Stromal cell of bone marrow (primary cell): Measurements from ENCODE around the gene VPS37C.

Source experiments
- DNase-seq: peaks from one replicate; pipeline ENCODE4 v3.0.0-alpha.2; 2012; ENCODE audit warnings: low read depth

VPS37C gene

GRCh38 chr11:61132646-61133045, 28.6 kb downstream of the VPS37C start:
- DNase-seq, result no peak

DNA sequence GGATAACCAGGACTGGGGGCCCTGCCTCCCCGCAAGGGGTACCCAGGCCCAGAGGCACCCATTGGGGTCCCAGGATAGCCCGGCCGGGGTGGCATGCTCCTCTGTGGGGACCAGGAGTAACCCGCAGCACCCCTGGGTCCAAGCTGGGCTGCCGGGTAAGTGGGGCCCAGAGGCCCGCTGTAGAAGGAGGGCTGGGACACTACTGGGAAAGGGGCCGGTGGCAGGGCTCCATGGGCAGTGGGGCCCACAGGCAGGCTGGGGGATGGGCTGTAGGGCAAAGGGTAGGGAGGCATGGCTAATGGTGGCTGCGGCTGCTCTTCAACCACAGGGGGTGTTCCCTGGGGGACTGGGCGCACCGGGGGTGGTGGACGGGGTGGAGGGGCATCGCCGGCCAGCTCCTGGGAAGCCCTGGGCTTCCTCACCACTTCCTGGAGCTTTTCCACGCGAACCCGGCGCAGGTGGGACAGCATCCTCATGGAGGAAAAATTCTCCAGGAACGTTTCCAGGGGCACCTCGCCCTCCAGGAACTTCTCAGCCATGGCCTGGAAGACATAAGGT, 29.1 kb downstream of the VPS37C start:
- DNase-seq, result no peak

DNA sequence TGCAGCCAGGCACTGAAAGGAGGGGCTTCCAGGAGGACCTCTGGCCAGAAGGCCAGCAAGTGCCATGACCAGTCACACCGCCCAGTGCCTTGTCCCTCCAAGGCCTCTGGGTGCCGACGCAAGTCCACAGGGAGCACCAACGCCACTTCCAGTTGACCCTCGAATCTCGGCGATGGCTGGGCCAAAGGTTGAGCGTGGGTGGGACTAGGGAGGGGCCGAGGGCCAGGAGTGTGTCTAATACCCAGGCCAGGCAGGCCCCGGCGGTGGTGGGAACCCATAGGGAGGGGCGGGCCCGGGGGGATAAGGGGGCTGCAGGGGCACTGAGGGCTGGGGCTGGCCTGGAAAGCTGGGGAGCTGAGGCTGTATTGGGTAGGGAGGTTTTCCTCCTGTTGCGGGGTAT, 29.6 kb downstream of the VPS37C start:
- DNase-seq, result no peak

DNA sequence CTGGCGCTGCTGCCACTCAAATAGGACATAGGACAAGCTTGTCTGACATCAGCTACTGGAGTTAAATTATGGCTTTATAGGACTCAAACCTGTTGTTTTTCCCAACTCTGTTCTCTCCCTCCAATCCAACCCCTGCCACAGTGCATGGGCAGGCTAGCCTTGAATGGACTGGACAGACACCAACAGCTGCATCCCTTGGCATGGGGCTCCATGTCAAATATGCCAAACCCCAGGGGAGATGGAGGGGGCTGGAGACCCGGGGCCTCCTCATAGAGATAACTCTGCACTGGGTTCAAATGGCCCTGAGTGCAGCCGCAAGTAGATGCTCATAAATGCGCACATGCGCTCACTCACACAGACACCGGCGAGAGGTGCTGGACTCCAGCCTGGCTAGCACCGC, 30.0 kb downstream of the VPS37C start:
- DNase-seq, result no peak

DNA sequence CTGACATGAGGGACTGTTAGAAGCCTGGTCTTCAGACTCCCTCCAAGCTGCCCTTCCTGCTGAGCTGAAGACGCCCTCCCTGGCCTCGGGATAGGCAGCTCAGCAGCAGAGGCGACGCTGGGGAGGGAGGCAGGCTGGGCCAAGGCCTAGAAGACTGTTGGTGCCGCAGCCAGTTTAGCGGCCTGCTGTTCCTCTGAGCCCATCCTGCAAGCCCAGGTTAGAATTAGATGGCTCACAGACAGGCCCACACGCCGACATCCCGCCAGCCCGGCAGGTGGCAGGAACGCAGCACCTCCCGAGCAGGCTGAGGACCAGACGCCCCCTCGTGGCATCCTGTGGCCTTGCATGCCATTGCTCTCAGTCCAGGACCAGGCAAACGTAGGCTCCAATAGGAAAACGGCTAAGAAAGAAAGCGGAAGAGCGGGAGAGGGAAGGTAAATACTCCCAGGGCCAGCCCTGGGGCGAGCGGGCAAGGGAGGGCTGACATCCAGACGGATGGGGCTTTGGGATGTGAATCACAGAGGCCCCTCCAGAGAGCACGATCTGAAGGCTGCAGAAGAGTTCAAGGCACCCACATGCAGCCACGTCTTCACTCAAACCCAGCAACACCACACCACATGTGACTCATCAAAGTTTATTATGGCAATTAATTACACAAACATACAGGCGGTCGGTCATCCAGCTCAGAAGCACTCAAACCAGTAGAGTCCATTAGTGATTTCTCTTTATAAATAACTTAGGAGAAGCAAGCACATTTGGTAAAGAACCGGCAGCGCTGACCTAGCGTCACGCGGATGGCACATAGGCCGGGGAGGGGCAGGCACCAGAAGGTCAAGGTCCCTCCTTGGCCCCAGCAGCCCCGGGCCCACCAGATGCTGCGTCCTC, 31.3 kb downstream of the VPS37C start:
- DNase-seq, result peak; percentile 66

DNA sequence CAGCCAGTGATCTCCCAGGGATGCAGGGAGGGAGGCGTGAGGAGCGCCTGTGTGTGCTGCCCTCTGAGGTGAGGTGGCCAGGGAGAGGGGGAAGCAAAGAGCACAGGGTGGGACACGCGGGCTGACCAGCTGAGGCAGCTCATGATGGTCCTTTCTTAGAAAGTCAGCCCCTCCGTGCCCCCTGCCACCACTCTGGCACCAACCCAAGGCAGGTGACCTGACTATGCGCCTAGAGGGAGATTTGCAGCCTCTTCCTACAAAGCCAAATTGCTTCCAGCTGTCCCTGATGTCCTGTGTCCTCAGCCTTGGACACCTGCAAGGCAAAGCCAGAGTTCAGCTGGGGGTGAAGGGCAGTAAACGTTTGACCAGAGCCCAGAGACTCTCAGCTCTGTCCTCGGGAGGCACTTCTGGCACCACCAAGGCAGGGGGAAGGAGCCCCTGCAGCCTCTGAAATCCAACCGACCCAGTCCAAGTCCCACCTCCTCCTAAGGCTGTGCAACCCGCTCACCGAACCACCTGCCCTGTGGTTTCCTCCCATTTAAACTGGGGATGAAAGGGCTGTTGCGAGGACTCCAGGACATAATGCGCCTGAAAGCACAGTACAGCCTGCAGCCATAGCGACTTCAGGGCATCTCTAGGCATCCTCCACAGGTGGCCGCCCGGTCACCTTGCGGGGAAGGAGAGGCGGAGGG, 32.1 kb downstream of the VPS37C start:
- DNase-seq, result no peak

DNA sequence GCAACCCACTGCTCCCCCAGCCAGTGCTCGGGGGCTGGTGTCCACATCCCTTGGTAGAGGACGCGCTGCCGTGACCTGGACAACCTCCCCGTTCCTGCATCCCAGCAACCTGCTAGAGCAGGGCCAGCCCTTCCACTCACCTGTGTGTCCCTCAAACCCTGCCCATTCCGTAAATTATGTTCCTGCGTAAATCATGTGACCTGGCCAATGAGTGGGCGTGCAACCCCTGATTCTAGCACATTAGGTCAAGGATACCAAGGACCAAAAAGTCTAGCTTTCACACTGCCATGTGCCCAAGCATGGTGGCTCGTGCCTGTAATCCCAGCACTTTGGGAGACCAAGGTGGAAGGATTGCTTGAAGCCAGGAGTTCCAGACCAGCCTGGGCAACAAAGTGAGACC, 33.2 kb downstream of the VPS37C start:
- DNase-seq, result no peak

DNA sequence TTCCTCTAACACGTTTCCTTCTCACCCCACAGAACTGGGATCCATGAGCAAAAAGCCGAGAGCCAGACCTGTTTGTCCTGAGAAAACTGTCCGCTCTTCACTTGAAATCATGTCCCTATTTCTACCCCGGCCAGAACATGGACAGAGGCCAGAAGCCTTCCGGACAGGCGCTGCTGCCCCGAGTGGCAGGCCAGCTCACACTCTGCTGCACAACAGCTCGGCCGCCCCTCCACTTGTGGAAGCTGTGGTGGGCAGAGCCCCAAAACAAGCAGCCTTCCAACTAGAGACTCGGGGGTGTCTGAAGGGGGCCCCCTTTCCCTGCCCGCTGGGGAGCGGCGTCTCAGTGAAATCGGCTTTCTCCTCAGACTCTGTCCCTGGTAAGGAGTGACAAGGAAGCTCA, 35.0 kb downstream of the VPS37C start:
- no peak for DNase-seq

DNA sequence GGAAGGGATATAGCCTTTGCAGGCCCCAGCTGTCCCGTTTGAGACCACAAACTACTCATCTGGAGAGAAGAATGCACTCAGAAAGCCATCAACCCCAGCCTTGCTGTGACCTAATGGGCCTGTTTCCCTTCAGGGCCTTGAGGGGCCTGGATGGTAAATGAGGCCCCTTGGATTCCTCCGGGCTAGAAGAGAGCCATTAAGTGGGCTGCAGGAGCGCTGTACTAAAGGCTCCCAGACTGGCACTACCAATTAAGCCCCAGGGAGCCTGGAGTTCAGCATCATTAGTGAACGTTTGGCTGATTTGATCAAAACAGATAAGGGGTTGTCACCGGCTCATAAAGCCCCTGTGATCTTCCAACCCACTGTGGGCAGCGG, 35.9 kb downstream of the VPS37C start:
- no peak for DNase-seq

GRCh38 chr11:61124574-61125309, 36.5 kb downstream of the VPS37C start:
- DNase-seq, result no peak

- no peak for DNase-seq
These were observed 37.3 kb downstream of the VPS37C start for GRCh38 chr11:61123775-61124571.

- DNase-seq, result no peak
These were observed 38.5 kb downstream of the VPS37C start for GRCh38 chr11:61122761-61123160.

DNA sequence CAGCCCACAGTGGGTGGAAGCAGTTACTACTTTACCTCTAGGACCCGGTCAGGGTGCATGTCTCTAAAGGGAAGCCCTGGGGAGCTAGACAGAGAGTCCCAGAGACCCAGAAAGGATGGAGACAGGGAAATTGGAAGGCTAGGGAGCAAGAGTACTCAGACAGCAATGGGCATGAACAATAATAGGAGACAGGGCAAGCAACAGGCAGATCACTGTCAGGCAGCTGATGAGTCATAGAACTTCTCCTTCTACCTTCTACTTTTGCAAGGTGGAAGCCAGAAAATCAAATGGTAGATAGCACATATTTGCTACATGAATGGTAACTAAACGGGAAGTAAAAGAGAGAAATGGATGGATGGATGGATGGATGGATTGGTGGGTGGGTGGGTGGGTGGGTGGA, 39.3 kb downstream of the VPS37C start:
- DNase-seq, result no peak

DNA sequence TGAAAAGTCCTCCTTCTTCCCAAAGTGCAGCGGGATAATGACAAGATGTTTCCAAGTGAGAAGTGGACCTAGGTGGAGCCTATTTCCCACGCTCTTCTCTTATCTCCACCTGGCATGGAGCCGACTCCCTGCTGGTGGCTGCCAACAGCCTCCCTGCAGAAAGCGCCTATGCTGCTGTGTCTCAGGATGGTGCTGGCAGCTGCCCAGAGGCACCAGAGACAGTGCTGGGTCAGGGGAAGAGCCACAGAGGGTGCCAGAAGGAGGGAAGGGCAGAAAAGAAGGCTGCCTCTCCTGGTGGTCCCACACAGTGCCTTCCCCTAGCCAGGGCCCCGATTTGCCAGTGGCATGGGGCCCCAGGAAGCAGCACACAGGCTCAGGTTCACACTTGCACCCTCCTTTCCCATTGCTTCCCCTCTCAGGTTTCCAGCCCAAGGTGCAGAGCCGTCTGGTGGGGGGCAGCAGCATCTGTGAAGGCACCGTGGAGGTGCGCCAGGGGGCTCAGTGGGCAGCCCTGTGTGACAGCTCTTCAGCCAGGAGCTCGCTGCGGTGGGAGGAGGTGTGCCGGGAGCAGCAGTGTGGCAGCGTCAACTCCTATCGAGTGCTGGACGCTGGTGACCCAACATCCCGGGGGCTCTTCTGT, 39.9 kb downstream of the VPS37C start:
- DNase-seq, result no peak

GRCh38 chr11:61120706-61121191, 40.5 kb downstream of the VPS37C start:
- peak; percentile 12 for DNase-seq

- no peak for DNase-seq
These were observed 41.0 kb downstream of the VPS37C start for GRCh38 chr11:61120099-61120705.

GRCh38 chr11:61119571-61119970, 41.7 kb downstream of the VPS37C start:
- DNase-seq, result no peak

- no peak for DNase-seq
These were observed 42.2 kb downstream of the VPS37C start for GRCh38 chr11:61119055-61119454.

DNA sequence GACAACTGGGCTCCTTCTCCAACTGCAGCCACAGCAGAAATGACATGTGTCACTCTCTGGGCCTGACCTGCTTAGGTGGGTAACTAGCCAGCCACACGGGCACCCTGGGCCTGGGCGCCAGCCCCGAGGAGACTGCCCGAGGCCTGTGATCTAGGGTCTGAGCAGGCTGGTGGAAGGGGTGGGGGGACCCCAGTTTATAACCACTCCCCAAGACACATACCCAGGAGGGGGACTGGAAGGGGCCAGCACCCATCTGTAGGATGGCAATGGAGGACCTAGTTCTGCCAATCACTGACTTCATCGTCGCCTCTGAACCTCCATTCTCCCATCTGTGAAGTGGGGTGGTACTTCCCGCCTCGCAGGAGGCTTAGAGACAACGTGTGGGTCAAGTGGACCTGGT, 42.8 kb downstream of the VPS37C start:
- no peak for DNase-seq

- no peak for DNase-seq
These were observed 43.2 kb downstream of the VPS37C start for GRCh38 chr11:61118004-61118403.

DNA sequence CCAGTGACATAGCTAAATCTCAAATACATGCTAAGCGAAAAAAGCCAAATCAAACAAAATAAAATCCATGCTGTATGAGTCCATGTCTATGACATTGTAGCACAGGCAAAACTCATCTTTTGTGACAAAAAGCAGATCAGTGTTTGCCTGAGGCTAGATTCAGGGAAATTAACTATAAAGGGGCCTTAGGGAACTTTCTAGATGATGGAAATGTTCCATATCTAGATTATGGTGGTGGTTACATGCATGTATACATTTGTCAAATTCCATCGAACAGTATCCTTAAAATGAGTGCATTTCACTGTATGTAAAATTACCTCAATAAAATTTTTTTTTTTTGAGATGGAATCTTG, 44.1 kb downstream of the VPS37C start:
- no peak for DNase-seq
